ENCODE results near the gene HM13.
"Not testable (repeated sequence)": the region's sequence is repeated elsewhere in the genome, so short reads cannot be mapped to it uniquely, and the experiment has no call there.

HM13 gene

DNA sequence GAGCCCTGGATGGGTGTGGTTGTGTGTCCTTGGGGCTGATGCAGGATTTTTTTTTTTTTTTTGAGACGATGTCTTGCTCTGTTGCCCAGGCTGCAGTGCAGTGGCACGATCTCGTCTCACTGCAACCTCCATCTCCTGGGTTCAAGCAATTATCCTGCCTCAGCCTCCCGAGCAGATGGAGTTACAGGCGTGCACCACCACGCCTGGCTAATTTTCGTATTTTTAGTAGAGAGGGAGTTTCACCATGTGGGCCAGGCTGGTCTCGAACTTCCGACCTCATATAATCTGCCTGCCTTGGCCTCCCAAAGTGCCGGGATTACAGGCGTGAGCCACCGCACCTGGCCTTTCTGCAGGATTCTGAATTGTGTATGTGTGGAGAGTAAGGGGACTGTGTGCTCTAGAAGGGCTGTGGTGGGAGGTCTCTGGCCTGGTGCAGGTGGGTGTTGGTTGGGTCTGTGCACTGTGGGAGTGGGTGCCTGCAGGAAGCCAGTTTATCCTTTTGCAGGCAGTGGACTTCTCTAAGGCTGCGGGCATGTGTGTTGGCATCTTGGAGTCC, 79.8 kb downstream of the HM13 start:
- DNase-seq, result no peak

DNA sequence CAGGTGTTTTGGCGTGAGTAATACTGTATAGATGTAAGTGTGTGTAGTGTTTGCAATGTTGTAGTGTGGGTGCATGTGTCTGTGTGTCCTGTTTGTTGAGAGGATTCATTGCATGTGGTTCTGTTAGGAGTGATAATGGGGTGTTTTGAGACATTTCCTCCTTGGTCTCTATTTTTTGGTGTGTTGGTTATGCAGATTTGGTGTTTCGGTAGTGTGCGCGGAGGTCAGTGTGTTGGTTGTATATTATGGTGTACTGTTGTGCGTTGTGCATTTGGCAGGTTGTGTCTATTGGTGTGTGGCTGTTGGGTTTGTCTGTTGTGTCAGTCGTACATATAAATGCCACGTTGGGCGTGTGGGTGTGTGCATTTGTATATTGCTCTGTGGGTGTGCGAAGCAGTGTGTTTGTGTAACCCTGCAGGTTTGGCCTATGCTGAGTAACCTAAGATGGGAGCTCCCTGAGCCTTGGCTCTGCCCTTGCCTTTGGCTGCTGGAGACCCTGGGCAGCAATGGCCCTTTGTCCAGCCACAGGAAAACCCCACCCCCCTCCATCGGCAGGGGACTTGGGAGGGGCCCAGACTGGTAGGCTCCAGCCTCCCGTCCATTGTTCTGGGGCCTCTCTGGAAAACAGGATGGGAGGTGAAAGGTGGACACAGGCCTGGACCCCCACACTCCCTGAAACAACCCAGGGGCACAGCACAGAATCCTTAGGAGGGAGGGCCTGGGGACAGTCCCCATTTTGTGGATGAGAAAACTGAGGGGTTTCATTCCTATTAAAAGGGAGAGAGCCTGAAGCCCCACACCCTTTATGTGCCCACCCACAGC, 80.5 kb downstream of the HM13 start:
- no peak for DNase-seq

DNA sequence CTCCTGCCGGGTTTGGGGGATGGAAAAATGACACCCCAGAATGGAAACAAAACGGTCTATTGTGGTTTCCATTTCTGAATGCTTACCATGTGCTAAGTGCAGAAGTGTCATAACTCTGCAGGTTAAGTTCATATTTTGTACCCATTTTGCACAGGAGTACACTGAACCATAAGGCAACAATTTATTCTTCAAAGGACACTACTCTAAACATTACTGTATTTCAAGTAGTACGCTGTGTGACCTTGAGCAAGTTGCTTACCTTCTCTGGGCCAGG, 81.1 kb downstream of the HM13 start:
- DNase-seq, result no peak

DNA sequence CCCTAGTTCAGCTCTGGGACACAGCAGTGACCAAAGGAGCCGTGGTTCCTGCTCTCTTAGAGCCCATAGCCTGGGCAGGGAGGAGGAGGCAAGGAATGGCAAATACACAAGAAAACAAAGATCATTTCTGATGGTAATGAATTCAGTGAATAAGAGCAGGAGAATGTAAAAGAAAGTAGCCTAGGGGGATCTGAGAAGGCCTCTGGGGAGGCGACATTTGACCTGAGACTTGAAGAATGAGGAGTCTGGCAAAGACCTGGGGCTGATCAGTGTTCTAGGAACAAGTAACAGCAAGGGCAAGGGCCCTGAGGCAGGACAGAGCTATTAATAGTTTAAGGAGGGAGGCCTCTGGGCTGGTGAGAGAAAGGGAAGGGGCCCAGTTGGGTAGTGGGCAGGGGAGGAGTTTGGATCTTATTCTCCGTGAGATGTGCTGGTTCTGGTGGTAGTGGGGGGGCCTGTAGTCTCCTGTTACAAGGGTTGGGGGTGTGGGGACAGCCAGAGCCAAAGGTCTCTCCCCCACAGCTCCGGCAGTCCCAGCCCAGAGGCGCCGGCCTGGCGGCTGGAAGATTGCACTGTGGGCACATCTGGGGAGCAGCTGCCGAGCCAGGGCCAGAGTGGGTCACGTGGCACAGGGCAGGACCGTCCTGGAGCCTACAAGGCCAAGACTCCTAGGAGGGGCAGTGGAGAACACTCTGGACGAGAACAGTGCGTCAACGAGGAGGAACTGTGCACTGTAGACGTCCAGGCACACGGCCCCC, 81.6 kb downstream of the HM13 start:
- DNase-seq, result no peak

DNA sequence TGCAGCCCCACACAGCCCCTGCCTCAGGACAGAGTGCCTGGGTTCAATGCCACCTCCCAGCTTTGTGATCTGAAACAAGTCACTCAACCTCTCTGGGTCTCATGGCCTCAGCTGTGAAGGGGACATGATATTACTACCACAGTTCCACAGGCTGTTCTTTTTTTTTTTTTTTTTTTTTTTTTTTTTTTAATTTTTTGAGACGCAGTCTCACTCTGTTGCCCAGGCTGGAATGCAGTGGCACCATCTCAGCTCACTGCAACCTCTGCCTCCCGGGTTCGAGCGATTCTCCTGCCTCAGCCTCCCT, 82.1 kb downstream of the HM13 start:
- not testable (repeated sequence) for DNase-seq

DNA sequence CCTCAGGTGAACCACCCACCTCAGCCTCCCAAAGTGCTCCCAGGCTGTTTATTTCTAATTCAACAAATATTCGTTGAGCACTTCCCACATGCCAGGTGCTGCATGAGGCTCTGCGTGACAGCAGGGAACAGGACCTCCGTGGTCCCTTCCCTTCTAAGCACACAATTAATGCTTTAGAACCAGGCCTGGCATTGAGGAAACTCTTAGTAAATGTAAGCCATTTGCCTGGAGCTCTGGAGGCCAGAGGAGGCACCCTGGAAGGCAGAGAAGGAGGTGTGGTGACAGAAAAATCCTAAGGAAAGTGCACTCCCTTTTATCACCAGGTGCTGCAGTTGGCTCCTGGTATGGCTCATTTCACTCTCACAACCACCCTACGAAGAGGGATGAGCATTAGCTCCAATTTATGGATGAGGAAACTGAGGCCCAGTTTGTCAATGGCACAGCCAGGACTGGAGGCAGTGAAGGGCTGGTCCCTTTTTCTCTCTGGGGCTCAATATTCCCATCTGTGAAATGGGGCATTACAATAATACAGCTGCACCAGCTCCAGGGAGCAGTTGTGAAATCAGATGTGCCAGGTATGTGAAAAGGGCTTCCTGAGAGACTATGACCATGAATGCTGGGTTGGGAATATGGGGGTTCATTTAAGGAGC, 82.7 kb downstream of the HM13 start:
- DNase-seq, result no peak

DNA sequence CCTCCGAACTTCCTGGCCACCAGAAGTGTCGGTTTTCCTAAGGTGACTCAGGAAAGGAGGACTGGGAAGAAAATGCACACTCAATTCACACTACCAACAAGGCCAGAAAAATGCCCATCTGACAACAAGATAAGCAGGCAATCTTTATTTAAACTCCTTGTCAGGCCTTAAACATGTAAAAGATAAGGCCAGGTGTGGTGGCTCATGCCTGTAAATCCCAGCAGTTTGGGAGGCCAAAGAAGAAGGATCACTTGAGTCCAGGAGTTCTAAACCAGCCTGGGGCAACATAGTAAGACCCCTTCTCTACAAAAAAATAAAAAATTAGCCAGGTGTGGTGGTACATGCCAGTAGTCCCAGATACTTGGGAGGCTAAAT, 83.2 kb downstream of the HM13 start:
- DNase-seq, result no peak

DNA sequence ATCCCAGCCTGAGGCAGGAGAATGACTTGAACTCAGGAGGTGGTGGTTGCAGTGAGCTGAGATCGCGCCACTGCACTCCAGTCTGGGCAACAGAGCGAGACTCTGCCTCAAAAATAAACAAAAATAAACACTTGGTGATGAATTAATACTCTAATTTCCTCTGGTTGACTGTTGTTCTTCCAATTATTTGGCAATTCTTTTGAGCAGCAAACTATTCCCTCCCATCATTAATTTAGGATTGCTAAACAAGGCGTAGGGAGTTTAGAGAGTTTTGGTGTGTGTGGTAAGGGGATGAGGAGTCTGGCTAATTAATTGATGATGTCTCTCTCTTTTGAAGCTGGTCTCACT, 88.2 kb downstream of the HM13 start:
- no peak for DNase-seq

DNA sequence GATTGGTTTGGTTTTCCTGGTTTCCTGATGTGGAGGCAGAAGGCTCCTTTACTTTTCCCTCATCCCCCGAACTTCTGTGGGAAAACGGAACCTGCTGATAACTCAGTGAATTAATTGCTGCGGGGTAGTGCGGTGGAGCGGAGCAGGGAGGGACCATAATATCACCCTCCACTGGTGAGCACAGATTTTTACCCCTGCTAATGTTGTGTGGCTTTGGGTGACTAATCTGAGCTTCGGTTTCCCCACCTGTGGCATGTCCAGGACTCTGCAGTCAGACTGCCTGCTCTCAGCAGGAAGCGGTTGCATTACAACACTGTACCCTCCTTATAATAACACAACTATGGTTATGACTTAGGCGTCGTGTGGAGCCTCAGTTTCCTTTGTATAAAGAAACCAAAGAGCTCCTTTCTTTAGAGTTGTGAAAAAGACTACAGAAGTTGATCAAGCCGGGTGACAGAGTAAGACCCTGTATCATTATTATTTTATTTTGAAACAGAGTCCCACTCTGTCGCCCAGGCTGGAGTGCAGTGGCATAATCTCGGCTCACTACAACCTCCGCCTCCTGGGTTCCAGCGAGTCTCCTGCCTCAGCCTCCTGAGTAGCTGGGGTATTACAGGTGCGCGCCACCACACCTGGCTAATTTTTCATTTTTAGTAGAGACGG, 88.7 kb downstream of the HM13 start:
- DNase-seq, result no peak

DNA sequence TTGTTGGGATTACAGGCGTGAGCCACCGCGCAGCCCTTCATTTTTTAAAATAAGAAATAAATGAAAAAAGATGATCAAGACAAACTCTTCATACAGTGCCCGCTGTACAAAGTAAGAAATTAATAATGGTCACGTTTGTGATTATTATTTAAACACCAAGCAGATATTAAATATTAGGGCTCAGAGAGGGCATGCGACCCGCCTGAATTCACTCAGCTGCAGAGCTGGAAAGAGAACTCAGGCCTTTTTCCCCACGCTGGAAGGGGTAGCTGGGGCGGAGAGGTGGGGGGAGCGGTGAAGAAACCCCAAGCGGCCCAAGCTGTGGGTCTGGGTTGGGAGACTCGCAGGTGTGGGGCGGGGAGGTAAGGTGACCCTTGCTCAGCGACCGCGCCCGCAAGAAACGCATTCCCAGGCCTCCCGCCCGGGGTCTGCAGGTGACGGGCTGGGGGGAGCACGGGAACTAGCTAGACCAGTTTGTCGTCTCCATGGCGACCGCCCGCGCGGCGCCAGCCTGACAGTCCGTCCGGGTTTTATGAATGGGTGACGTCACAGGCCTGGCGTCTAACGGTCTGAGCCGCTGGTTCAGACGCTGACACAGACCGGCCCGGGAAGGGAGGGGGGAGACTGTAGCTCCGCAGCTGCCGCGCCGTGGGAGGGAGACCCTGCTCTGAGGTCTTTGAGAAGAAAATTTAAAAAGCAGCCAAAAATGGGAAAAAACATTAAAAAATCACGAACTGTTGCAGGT, 89.8 kb downstream of the HM13 start:
- peak; percentile 80 for DNase-seq

DNA sequence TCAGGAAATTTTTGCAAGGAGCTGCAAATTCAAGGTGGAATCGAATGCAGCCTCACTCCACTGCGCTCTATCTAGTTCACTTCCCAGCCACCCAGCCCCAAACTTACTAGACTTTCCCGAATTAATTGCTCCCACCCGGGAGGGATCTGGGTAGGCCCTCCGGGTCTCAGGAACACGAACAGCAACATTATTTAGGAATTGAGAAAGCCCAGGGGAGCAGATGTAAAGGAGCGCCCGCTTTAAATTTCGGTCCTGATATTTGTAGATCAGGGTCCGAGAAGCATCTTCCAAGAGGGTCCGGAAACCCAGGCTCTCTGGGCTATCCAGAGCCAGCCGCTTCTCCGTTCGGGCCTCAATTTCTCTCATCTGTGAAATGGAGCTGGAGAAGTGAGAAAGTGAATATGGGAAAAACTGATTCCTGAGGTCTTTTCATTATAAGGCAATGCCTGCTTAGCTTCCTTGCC, 90.4 kb downstream of the HM13 start:
- no peak for DNase-seq

DNA sequence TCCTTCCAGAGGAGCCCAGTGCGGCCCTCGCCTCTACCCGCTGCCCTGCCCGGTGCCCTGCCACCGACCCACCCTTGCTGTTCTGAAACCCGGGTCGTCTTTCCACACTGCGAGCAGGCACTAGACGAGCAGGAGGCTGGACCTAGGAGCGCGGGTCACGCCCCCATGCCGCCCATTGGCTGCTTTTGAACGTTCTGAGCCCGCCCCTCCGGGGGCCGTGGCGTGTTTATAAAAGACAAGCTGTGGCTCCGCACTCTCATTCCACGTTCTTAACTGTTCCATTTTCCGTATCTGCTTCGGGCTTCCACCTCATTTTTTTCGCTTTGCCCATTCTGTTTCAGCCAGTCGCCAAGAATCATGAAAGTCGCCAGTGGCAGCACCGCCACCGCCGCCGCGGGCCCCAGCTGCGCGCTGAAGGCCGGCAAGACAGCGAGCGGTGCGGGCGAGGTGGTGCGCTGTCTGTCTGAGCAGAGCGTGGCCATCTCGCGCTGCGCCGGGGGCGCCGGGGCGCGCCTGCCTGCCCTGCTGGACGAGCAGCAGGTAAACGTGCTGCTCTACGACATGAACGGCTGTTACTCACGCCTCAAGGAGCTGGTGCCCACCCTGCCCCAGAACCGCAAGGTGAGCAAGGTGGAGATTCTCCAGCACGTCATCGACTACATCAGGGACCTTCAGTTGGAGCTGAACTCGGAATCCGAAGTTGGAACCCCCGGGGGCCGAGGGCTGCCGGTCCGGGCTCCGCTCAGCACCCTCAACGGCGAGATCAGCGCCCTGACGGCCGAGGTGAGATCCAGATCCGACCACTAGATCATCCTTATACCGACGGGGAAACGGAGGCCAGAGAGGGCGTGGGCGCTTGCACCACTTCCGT, 91.0 kb downstream of the HM13 start, which contains the start of gene ID1:
Gene ID1 (plus strand): TSS at position 259 of the 871 bp plus-strand sequence. CDS start 99 bp downstream, at position 358.
- peak; percentile 93 for DNase-seq

DNA sequence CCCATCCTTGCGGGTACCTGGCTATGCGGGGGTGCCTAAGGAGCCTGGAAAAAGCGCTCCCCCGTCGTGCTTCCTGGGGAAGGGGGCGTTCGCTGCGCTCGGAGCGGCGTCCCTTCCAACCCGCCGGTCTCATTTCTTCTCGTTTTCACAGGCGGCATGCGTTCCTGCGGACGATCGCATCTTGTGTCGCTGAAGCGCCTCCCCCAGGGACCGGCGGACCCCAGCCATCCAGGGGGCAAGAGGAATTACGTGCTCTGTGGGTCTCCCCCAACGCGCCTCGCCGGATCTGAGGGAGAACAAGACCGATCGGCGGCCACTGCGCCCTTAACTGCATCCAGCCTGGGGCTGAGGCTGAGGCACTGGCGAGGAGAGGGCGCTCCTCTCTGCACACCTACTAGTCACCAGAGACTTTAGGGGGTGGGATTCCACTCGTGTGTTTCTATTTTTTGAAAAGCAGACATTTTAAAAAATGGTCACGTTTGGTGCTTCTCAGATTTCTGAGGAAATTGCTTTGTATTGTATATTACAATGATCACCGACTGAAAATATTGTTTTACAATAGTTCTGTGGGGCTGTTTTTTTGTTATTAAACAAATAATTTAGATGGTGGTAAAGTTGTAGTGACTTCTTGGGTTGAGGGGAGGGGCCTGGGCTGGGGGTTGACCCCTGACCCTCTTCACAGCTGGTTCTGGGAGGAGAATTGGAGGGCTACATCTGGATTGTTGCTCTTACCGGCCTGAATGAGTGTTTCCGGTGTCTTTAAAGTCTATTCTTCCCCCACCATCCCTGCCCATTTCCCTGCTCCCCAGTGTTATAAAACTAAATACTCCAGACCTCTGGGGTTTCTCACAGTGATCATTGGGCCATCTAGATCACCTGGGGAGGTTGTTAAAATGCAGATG, 91.9 kb downstream of the HM13 start:
- DNase-seq, result peak; percentile 37

DNA sequence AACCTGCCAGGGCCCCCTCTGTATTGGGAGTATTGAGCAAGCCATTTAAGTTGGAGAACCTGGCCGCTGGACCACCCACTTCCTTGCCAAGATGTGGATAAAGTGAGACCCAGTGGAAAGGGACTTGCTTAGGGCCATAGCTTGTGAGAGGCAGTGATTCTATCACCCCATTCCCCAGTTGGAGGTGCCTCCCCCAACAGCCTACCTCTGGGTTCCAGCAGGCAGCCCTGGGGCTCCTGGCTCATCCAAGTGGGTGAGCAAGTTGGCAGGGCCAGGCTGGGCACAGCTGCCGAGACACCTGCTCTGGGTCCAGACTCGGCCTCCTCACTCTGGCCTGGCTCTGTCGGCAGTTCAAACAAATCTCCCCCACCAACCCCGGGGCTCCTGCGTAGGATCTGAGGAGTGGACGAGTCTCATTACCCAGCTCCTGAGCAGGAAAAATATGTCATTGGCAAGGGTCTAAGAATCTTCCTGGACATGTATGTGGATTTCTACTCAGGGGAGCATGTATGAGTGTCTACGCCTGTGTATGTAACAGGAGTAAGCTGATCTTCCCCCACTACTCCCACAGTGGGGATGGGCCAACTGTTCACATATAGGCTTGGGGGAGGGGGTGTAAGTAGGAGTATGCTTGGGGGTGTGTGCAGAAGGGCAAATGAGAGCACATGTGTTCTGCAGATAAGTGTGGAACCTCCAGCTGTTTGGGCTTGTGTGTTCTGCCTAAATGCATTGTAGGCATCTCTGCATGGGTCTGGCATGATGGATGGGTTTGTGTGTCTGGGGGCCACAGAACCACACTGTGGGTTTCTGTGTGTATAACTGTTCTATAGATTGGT, 92.8 kb downstream of the HM13 start:
- DNase-seq, result no peak

DNA sequence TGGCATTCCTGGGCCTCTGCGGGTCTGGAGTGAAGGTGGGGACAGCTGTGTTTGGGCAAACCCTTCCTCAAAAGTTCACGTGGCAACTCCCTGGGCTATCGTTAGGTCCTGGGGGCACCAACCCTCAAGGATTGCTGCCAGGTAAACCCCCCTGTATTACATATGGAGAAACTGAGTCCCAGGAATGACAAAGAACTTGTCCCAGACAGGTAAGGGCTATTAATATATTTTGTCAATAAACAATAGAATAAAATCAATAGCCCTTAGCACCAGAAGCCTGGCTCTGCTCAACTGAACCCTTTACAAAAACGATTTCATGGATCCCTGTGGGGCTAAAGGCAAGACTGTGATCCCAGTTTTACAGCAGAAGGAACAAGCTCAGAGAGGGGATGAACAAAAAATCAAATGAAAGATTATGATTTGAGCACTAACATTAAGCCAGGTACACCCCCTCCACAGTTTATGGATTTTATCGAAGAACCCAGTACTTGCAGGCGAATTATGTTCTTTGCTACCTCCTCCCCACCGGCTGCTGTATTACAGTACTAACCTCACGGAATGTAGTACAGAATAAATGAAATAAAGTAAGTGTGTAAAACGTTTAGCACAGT, 93.5 kb downstream of the HM13 start:
- DNase-seq, result no peak

DNA sequence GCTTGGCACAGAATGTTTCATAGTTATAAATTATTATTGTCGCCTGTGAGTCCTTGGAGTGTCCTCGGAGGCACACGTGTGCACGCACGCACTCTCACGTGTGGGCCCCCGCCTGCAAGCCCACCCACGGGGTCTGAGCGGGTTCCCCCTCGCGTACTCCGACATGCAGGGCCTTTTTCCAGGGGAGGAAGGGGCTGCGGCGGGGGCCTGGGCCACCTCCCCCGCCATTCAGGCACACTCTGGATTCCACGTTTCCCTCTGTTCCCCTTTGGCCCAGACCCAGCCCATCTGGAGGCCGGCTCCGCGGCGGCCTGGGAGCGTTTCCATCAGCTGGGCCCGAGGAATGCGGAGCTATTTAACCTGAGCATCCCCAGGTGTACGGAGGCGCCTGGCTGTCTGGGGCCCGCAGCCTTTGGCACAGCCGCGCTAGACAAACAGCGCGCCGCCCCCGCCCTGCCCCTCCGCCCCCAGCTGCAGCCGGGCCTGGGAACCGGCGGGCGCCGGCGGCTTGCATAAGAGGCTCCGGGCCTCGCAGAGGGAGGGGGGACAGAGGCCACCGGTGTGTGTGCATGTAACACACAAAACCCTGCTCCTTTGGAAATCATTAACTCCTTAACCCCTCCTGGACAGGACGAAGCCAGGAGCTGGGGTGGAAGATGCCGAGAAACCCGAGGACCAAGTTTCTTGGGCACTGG, 94.2 kb downstream of the HM13 start:
- DNase-seq, result no peak

DNA sequence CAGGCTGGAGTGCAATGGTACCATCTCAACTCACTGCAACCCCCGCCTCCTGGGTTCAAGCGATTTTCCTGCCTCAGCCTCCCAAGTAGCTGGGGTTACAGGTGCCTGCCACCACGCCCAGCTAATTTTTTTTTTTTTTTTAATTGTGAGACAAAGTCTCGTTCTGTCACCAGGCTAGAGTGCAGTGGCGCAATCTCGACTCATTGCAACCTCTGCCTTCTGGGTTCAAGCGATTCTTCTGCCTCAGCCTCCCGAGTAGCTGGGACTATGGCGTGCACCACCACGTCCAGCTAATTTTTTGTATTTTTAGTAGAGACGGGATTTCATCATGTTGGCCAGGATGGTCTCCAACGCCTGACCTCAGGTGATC, 98.0 kb downstream of the HM13 start:
- not testable (repeated sequence) for DNase-seq

DNA sequence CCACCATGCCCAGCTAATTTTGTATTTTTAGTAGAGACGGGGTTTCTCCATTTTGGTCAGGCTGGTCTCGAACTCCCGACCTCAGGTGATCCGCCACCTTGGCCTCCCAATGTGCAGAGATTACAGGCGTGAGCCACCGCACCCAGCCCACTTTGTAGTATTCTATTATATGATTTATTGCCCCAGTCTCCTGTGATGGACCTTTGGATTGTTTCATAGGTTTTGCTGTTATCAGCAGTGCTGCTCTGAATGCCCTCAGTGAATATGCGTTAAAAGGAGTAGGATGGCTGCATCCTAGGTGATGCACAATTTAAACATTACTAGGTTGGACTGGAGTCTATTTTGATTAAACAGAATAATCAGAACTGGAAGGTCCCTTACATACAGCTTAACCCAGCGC, 101.2 kb downstream of the HM13 start:
- DNase-seq, result no peak
